ENCODE data around the gene SREBF2. TPM values are rescaled to one million over a fixed set of nuclear protein-coding genes. Genes with fewer than 3 reads are reported as not detected.

Gene SREBF2
- total and polyA plus RNA-seq, 2 of the 8 experiments (the other 6 are each of a cell fraction or from before 2014, with no cell fraction given), result 125 to 144 TPM

GRCh38 chr22:41949297-41949965 is 116.5 kb downstream of the SREBF2 start:
- no peak overlapping the region for H3K4me3 ChIP-seq (ENCODE audit: extremely low read depth in 1 of 4, insufficient read depth in 2 of 4, low read depth in 3 of 4, low read length in 4 of 4)
- peaks cover 8% of the 10 kb centered on the region for H3K23me2 ChIP-seq (ENCODE audit: low read depth, low read length)
- H3K79me1 ChIP-seq (ENCODE audit: low read depth, low read length), result peaks cover 7% of the 10 kb centered on the region; the same call in 1 of the 2 replicates
- no peak overlapping the region for H3K4me2 ChIP-seq (ENCODE audit: insufficient read depth in 1 of 2, low read depth in 2 of 2, low read length in 2 of 2)
- POLR2A ChIA-PET (ENCODE audit: partially characterized antibody), result interaction anchor here (1.0 to 1.8 kb wide), 3 partner anchors 15 to 141 kb away, joined by 3 to 7 read pairs (median 4); partner anchors contain the start of gene NDUFA6
- DNase-seq (ENCODE audit: low read depth in 1 of 2, low spot score in 2 of 2), result no peak
- H2BK20ac ChIP-seq (ENCODE audit: low read length), result no peak overlapping the region
- no peak overlapping the region for H3K4ac ChIP-seq (replicated peaks; ENCODE audit: insufficient read length, low read depth, low read length)
- no peak overlapping the region for H4K91ac ChIP-seq (replicated peaks; ENCODE audit: insufficient read length, low read length)
- peaks cover 0 to 1% of the 10 kb centered on the region in 2 experiments for H4K20me1 ChIP-seq (replicated peaks in 1 of 2; ENCODE audit: control insufficient read depth in 1 of 2, insufficient read depth in 2 of 2, low read length in 2 of 2)
- H2AFZ ChIP-seq (ENCODE audit: low read length), result no peak overlapping the region
- no peak overlapping the region for H3K9ac ChIP-seq (replicated peaks in 1 of 4; ENCODE audit: extremely low read depth in 1 of 4, low read depth in 3 of 4, low read length in 3 of 4)
- no peak for FAIRE-seq
- H4K8ac ChIP-seq (ENCODE audit: extremely low read depth, insufficient read depth, low read length), result no peak overlapping the region
- no peak overlapping the region for H2BK5ac ChIP-seq (ENCODE audit: low read depth, low read length)
- WGBS, 2 experiments (ENCODE audit: extremely low coverage in 1 of 2, insufficient coverage in 1 of 2, insufficient read length in 1 of 2, insufficient replicate concordance in 2 of 2, low coverage in 1 of 2, low lambda C conversion rate in 2 of 2, missing lambda C conversion rate in 1 of 2), result 89% methylated on average over 7 of the region's 7 CpGs; no CpG with 5 or more reads in 1 of the 2 experiments
- H3K56ac ChIP-seq (replicated peaks; ENCODE audit: insufficient read length, low read depth, low read length), result no peak overlapping the region
- peaks cover 3 to 8% (median 8%) of the 10 kb centered on the region in 4 experiments; a peak in 5 of 8 replicates for H3K36me3 ChIP-seq (ENCODE audit: control insufficient read depth in 2 of 4, insufficient read depth in 4 of 4, low read length in 3 of 4)
- no peak overlapping the region for H3K23ac ChIP-seq (ENCODE audit: insufficient read length)
- H2AK5ac ChIP-seq (ENCODE audit: low read depth, low read length), result no peak overlapping the region
- H3K79me2 ChIP-seq (ENCODE audit: control insufficient read depth in 1 of 2, insufficient read depth in 2 of 2, low read length in 2 of 2), result peaks cover 0 to 9% of the 10 kb centered on the region in 2 experiments; a peak in 1 of 4 replicates
- H3K14ac ChIP-seq (ENCODE audit: insufficient read length), result no peak overlapping the region
- H2BK12ac ChIP-seq (ENCODE audit: low read depth, low read length), result no peak overlapping the region
- CTCF ChIA-PET (ENCODE audit: partially characterized antibody), result interaction anchor here (0.8 to 4.4 kb wide), 13 partner anchors 8 to 252 kb away, joined by 3 to 21 read pairs (median 5); partner anchors contain the start of genes NDUFA6, SEPTIN3 and TNFRSF13C
- no peak overlapping the region for H4K5ac ChIP-seq (ENCODE audit: insufficient read length, low read depth, low read length)
- H3K18ac ChIP-seq (ENCODE audit: extremely low read depth, low read length), result no peak overlapping the region
- H2BK120ac ChIP-seq (replicated peaks; ENCODE audit: low read depth, low read length), result no peak overlapping the region
- H3K27ac ChIP-seq (ENCODE audit: low read depth, low read length), result no peak overlapping the region
- no peaks in the 10 kb centered on the region for H3K9me3 ChIP-seq (ENCODE audit: insufficient read depth in 2 of 2, low read depth in 1 of 2, low read length in 1 of 2)
- no peak overlapping the region for H2BK15ac ChIP-seq (ENCODE audit: low read length)
- no peaks in the 10 kb centered on the region for H3K27me3 ChIP-seq (replicated peaks in 1 of 4; ENCODE audit: control insufficient read depth in 3 of 4, extremely low read depth in 1 of 4, insufficient read depth in 3 of 4, low read length in 3 of 4)
- peaks cover 7 to 20% (median 11%) of the 10 kb centered on the region in 4 experiments for H3K4me1 ChIP-seq (replicated peaks in 1 of 4; ENCODE audit: control insufficient read depth in 3 of 4, insufficient read depth in 4 of 4, low read length in 3 of 4)
- TF ChIP-seq EP300 (IDR thresholded peaks at IDR 0.05; ENCODE audit: borderline replicate concordance in 1 of 2, low read depth in 2 of 2, low read length in 2 of 2) (no peak), E2F6 (IDR thresholded peaks at IDR 0.05) (no peak), TAF7 (optimal IDR thresholded peaks at IDR 0.05; ENCODE audit: borderline replicate concordance, low read depth, low read length) (no peak), ATF2 (IDR thresholded peaks at IDR 0.05; ENCODE audit: low read length) (no peak), SIN3A (conservative IDR thresholded peaks at IDR 0.05 in 1 of 2, IDR thresholded peaks at IDR 0.05 in 1 of 2; ENCODE audit: low read depth in 1 of 2, low read length in 2 of 2) (no peak), HDAC6 (IDR thresholded peaks at IDR 0.05; ENCODE audit: low read depth, low read length) (no peak)

All from H1 (cell line).